ACHN (cell line): Measurements from ENCODE around the gene AUNIP.

Experiments
- DNase-seq: peaks from one replicate; pipeline ENCODE4 v3.0.0-alpha.2; 2015
- in situ Hi-C: cut with HindIII; loops from 2 replicates; pipeline ENCODE4 v1.10.0; 2017; ENCODE audit warnings: low sequenced_read_pairs, low pct_ligation_motif_present, low pct_unique_long_range_greater_than_20kb

AUNIP gene

GRCh38 chr1:25816112-25816718 lies 43.0 kb downstream of the AUNIP start:
- no peak for DNase-seq
- in situ Hi-C loops = no loop called here

DNA sequence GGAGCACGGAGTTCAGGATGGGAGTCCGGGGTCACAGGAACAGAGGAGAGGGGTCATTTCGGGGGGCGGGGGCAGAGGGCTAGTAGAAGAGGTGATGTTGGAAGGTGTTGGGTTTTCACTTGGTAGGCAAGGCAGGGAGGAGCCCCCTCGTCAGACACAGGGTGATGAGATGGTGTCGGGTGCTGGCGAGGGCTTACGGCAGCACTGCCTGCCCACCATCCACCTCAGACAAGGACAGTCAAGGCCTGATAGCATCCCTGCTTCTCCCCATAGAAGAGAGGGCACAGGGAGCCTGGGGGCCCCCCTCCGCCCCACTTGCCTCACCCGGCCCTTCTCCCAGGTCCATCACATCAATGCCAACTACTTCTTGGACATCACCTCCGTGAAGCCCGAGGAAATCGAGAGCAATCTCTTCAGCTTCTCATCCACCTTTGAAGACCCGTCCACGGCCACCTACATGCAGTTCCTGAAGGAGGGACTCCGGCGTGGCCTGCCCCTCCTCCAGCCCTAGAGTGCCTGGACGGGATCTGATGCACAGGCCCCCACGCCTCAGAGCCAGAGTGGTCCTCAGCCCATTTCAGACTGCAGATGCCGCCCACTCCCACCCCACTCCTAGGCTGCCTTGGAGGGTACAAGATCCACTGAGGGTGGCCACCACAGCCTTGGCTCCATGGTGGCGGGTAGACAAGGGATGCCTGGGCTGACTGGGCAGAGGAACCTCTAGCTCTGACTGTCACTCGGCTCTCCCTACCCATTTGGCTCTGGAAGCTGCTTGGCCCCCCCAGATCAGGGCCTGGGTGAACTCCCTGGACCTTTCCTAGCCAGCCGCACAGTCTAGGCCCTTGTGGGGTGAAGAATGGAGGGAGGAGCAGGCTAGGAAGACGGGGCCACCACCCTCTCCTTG lies 43.8 kb downstream of the AUNIP start:
- in situ Hi-C loops = no loop called here
- no peak for DNase-seq

GRCh38 chr1:25814549-25815087 lies 44.6 kb downstream of the AUNIP start:
- in situ Hi-C loops = no loop called here
- no peak for DNase-seq

GRCh38 chr1:25813734-25814471 lies 45.4 kb downstream of the AUNIP start:
- no peak for DNase-seq
- in situ Hi-C loops = no loop called here

DNA sequence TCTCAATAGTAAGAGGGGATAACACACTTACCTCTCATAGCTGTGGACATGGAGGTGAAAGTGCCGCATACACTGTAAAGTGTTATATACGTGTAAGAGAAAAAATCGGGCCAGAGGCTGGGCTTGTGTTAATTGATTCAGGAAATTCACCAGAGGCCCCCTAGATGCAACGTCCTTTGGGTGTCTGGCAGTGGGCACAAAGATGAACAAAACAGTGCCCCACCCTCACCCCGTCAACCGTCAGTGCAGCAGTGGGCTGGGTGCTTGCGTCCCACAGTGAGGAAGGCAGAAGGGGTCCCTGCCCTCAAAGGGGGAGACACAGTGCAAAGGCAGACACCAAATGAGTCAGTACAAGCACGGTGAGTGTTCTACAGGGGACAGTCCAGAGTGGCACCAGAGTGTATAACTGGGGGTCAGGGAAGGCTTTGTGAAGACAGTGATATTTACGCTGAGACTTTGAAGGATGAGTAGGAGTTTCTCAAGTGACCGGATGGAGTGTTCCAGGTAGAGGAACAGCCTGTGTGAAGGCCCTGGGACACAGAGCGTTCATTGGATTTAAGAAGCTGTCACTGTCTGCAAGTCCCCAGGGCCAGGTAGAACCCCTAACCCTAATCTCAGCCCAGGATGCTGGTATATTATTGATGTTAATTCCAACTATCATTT lies 46.1 kb downstream of the AUNIP start:
- in situ Hi-C loops = no loop called here
- no peak for DNase-seq

DNA sequence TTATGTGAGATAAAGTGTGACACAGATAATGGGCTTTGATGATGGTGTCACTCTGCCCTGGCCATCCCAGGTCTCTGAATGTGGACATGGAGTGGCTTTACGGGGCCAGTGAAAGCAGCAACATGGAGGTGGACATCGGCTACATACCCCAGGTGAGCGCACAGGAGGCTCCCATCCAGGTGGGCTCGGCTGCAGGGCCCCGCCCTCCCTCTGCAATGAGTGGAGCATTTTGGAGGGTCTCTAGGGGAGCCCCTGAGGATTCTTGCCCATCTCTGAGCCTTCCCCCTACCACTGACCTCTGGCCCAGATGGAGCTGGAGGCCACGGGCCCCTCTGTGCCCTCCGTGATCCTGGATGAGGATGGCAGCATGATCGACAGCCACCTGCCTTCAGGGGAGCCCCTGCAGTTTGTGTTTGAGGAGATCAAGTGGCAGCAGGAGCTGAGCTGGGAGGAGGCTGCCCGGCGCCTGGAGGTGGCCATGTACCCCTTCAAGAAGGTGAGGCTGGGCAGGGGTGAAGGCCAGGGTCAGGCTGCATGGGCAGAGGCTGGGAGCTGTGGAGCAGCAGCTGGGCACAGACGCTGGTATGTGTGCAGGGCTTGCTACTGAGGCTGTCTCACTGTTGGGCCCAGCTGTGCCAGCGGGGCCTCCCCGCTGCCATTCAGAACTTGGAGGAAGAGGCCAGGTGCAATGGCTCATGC lies 47.7 kb downstream of the AUNIP start:
- in situ Hi-C loops = no loop called here

DNA sequence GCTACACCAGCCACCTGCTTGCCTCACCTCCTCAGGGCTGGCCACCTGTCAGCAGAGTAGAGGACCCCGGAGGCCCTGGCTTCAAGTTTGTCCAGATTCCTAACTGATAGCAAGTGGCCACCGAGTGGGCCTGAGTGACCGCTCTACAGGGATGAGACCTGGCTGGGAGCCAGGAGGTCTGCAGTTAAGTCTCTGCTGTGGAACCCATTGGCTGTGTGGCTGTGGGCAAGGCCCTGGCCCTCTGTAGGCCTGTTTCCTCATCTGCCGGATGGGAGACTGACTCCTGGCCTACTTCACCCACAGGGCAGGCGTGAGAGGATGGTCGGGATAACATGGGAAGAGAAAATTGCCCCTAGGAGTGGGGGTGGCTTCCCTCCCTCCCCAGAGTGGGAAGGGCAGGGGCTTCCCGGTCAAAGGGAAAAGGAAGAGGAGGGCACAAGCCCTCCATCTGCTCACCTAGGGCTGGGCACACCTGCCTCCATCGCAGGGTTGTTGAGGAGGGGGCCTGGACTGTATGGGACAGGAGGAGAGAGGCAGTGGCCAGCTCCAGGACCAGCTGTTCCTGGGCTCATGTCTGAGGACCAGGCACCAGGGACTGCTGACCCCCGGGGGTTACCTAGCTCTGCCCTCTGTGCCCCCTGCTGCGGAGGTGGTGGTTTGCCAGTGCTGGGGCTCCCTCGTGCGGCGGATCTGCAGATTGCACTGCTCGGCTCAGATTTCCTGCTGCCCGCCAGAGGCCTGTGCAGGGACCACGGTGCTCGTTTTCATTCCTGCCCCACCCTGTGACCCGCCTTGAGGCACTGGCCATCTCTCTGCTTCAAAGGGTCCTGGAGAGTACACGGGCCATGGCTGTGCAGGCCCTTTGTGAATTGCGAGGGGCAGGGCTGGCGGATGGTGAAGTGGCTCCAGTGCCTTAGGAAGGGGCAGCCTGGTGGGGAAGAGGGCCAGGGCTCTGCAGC lies 48.6 kb downstream of the AUNIP start:
- peak; percentile 50 for DNase-seq
- in situ Hi-C loops = no loop called here

More for the DNA sequence above, 47.7 kb downstream of the AUNIP start:
- DNase-seq = no peak

DNA sequence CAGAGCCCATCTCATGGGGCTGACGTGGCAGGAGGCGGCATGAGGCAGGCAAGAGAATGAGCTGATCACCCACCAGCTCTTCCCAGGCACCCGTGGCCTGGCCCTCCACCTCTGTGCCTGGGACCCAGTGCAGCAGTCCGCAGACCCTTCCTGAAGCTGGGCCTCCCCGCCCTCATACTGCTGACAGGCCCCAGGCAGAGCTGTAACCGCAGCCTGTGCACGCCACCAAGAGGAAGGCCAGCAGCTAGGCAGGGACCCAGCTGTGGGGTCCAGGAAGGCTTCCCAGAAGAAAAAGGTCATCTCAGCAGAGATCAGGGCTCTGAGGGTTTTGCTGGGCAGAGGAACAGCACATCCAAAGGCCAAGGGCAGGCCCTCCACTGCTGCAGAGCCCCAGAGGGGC lies 49.3 kb downstream of the AUNIP start:
- no peak for DNase-seq
- in situ Hi-C loops = no loop called here

GRCh38 chr1:25809283-25809926 lies 49.9 kb downstream of the AUNIP start:
- DNase-seq = no peak
- in situ Hi-C loops = no loop called here

GRCh38 chr1:25808481-25809244 lies 50.6 kb downstream of the AUNIP start:
- no peak for DNase-seq
- in situ Hi-C loops = no loop called here

DNA sequence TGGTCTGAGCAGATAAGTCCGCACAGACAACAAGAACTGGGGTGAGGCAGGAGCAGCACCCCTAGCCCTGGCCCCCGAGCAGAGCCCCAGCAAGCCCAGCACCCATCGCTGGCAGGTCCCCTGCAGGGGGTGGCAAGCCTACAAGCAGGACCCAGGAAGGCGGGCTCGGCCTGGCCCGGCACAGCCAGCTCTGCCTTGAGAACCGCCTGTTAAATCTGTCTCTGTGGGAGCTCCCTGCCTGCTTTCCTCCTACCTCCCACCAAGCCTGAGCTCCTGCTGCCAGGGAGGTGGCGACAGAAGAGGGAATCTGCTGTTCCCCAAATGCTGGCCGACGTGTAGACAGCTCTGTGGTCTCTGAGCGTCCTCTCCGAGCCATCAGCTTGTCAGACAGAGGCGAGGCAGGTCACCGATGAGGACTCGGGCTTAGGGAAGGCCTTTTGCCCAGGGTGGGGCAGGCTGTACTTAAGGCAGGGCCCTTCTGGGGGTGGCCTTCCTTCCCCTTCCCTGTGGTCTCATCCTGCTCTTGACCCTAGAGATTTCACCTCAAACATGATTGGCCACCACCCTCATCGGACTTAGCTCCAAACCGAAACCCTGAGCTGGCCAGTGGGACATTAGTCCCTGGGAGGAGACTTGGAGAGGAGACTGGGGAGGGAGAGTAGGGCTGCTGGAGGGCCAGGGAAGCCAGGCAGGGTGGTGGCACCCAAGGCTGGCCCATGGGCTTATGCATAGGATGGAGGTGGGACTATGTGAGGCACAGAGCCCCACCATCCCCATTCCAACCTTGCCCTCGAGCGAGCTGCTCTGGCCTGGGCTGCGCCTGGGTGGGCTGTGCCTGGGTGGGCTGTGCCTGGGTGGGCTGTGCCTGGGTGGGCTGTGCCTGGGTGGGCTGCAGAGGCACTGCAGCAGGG lies 51.5 kb downstream of the AUNIP start:
- in situ Hi-C loops = no loop called here
- DNase-seq = no peak

DNA sequence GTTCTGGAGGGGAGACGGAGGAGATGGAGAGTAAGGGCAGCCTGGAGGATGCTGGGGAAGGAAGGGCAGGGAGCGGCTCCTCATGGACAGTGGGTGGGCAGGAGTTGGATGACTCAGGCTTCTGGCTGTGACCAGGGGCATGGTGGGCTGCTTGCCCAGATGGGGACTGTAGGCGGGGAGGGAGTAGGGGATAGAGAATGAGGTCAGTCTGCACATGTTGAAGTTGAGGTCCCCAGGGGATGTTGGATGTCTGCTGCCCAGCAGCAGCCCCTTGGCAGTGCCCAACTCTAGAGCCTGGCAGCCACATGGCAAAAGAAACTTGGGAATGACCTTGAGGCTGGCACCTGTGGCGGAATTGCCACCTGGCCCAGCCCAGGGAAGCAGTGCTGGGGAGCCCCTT lies 52.8 kb downstream of the AUNIP start:
- no peak for DNase-seq
- in situ Hi-C loops = no loop called here

DNA sequence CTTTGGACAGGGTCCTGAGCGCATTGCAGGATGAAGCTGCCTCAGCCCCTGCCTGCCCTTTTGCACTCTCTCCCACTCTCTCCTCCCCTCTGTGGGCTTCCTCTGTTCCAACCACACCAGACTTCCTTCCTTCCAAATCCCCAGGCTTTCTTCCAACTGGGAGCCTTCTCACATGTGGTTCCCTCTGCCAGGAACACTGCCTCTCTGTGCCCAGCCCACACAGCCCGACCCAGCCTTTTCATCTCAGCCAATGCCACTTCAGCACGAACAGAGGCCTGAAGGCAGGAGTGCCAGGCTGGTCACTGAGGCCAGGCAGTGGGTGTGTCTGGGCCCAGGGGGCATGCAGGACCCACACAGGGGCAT lies 53.4 kb downstream of the AUNIP start:
- in situ Hi-C loops = no loop called here
- no peak for DNase-seq

- no peak for DNase-seq
- in situ Hi-C loops = no loop called here
Observed at GRCh38 chr1:25804964-25805862, 54.0 kb downstream of the AUNIP start.
